Right atrium auricular region (tissue), 2 donors: Measurements from ENCODE around the gene CAMK1D. TPM values are rescaled to one million over a fixed set of nuclear protein-coding genes. Genes with fewer than 3 reads are reported as not detected.
A peak's percentile ranks its signal among the peaks of the same experiment; 100 is the strongest.

Experiments
- DNase-seq: peaks from one replicate; pipeline ENCODE4 v3.0.0-alpha.2; 2019; ENCODE audit warnings: low spot score
- H3K27ac ChIP-seq, 2 donors: fragments of 200-600 bp; sonication (generic); 1 replicate in 1 of 2; 2 replicates in 1 of 2; pipeline ENCODE4 v1.5.1; 2016 to 2019
- H3K27me3 ChIP-seq, 2 donors: fragments of 200-600 bp; sonication (generic); one replicate each; pipeline versions ENCODE4 v1.5.1 to v1.6.0; 2017 to 2019
- H3K36me3 ChIP-seq: fragments of 200-600 bp; sonication (generic); one replicate; pipeline ENCODE4 v1.5.1; 2016
- H3K4me1 ChIP-seq, 2 donors: fragments of 200-600 bp; sonication (generic); one replicate each; pipeline versions ENCODE4 v1.5.1 to v1.6.0; 2017 to 2019
- H3K4me3 ChIP-seq, 2 donors: fragments of 200-600 bp; sonication (generic); 1 replicate in 1 of 2; 2 replicates in 1 of 2; pipeline ENCODE4 v1.5.1; 2017 to 2019; ENCODE audit warnings: mild to moderate bottlenecking in 1 of 2, moderate library complexity in 1 of 2
- H3K9me3 ChIP-seq, 2 donors: fragments of 200-600 bp; sonication (generic); one replicate each; pipeline ENCODE4 v1.5.1; 2019
- CTCF ChIP-seq, 2 donors: fragments of 200-600 bp; sonication (generic); IDR thresholded peaks; one replicate each; pipeline ENCODE4 v1.5.1; 2019; ENCODE audit warnings: antibody characterized with exemption in 2 of 2
- total RNA-seq, 2 donors: library from RNA; depleted of rRNA; stranded (reverse); fragments of >200 nt; gene quantifications; one replicate each; pipeline ENCODE4 v1.1.0, GENCODE V29; 2016

Gene CAMK1D
- total RNA-seq, 2 donors from 2014 or later = 24.5 to 27.2 TPM

DNA sequence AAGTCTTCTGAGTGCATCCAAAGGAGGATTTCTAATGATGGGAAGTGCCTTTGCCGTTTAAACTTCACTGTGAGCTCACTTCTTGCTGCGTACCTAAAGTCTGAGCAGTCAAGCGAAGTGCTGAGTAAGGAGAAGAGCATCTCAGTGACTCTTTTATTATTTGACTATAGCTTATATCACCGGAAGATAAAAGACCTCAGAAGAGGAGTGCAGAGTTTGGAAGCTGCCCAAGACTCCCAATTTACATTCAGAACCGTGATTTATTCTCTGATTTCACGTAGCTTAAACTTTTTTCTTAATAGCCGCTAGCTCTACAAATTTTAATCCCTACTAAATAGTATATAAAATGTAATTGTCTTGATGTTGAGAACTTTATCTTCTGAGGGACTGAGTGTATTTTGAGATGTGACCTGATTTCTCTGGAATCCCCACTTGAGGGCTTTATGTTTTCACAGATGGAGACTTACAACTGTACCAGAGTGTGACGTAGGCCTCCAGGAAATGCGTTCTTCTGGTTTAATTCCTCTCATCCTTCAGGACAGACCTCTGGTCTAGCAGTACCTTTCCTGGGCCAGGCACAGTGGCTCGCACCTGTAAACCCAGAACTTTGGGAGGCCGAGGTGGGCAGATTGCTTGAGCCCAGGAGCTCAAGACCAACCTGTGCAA lies 51.1 kb downstream of the CAMK1D start:
- no peak for TF ChIP-seq CTCF (IDR thresholded peaks at IDR 0.05)
- Histone ChIP-seq H3K27ac (peak overlapping the region in 1 of 2 donors; percentile 7), H3K4me1 (peaks cover 0 to 19% of the 10 kb centered on the region in 2 donors), H3K27me3 (no peaks in the 10 kb centered on the region), H3K4me3 (no peak overlapping the region), H3K9me3 (no peaks in the 10 kb centered on the region), H3K36me3 (no peaks in the 10 kb centered on the region)
- DNase-seq = no peak

GRCh38 chr10:12401466-12401865 lies 52.1 kb downstream of the CAMK1D start:
- Histone ChIP-seq H3K36me3 (no peaks in the 10 kb centered on the region), H3K9me3 (no peaks in the 10 kb centered on the region), H3K4me3 (no peak overlapping the region), H3K27ac (no peak overlapping the region), H3K4me1 (peaks cover 0 to 14% of the 10 kb centered on the region in 2 donors), H3K27me3 (no peaks in the 10 kb centered on the region)
- TF ChIP-seq CTCF (IDR thresholded peaks at IDR 0.05) = no peak
- DNase-seq = peak; percentile 32

- Histone ChIP-seq H3K36me3 (no peaks in the 10 kb centered on the region), H3K27ac (no peak overlapping the region), H3K9me3 (no peaks in the 10 kb centered on the region), H3K4me3 (no peak overlapping the region), H3K4me1 (no peaks in the 10 kb centered on the region), H3K27me3 (no peaks in the 10 kb centered on the region)
- no peak for TF ChIP-seq CTCF (IDR thresholded peaks at IDR 0.05)
- no peak for DNase-seq
These were observed 53.8 kb downstream of the CAMK1D start for GRCh38 chr10:12403119-12403518.

DNA sequence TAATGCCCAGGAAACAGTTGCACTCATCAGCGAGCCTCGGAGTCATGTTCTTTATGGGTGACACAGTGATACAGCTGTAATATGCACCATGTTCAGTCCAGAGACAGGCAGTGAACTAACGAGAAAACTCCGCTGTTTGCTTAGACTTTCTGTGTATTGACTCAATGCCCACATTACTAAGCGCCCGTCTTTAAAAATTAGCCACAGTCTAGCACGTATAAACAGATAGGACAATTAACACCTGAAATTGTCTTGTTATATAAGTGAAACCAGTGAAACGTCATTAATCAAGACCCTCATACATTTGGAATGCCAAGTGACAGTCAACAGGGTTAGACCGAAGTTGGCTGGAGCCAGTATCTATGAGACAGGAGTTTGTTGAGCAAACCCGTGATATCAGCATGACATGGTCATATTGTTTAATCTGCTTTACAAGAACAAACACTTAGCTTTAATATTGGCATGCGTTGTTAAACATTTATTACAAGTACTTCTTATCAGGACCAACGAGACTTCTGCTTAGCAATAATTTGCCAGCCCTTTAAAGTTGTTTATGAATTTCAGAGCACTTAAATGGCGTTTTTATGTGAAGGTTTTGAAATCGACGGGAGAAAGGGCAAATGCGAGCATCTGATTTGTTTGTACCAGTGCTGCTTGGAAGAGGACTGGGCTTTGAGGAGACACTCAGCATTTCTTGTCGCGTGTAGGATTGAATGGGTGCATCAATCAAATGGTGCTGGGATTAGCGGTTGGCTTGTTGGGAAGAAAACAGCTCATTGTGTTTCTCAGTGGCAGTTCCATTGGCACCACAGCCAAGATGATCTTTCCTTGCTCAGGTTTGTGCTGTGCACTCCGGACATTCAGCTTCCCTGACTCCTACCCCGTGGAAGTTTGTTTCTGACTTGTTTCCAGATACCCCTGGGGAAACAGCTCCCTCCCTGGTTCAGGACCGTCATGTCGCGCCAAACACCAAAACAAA lies 56.3 kb downstream of the CAMK1D start:
- no peak for DNase-seq
- Histone ChIP-seq H3K27me3 (no peaks in the 10 kb centered on the region), H3K27ac (peak overlapping the region; percentile 52 to 57), H3K4me3 (no peak overlapping the region), H3K9me3 (no peaks in the 10 kb centered on the region), H3K4me1 (no peaks in the 10 kb centered on the region), H3K36me3 (no peaks in the 10 kb centered on the region)
- TF ChIP-seq CTCF (IDR thresholded peaks at IDR 0.05) = no peak

DNA sequence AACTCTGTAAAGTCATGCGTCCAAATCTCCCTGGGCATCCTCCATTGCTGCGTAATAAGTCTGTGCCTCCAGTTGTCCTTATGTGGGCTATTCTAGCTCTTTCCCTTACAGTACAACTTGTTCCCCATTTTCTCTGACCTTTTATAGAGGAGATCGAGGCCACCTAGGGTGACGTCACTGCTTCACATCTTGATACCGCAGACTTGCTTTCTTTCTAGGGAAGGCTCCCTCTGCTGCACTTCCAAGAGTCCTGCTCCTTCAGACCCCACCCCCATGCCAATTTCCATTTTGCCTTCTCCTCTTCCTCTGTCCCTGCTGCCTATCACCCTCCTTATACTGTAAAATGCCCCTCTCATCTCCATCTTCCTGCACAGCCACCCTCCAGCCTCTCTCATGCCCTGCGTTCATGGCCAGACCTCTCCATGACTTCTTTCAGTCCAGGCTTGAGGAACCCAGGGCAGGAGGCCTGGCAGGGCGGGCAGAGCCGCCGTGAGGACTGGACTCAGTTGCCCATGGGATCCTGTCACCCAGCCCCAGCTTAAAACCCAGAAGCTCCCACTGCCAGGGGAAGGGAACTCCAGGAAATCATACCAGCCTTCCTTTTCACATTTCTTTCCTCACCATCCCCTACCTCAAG lies 57.5 kb downstream of the CAMK1D start:
- Histone ChIP-seq H3K27ac (no peak overlapping the region), H3K4me1 (no peaks in the 10 kb centered on the region), H3K4me3 (no peak overlapping the region), H3K9me3 (no peaks in the 10 kb centered on the region), H3K36me3 (no peaks in the 10 kb centered on the region), H3K27me3 (no peaks in the 10 kb centered on the region)
- no peak for TF ChIP-seq CTCF (IDR thresholded peaks at IDR 0.05)
- no peak for DNase-seq
